Breast epithelium (tissue), 4 donors: ENCODE results near the gene GPR22. TPM values are rescaled to one million over a fixed set of nuclear protein-coding genes. Genes with fewer than 3 reads are reported as not detected.

Source experiments
- DNase-seq, 2 donors: peaks; one replicate each; pipeline ENCODE4 v3.0.0-alpha.2; 2019; ENCODE audit warnings: low spot score in 2 of 2
- H3K27ac ChIP-seq, 2 donors: fragments of 200-600 bp; sonication (generic) in 1 of 2; one replicate each; pipeline ENCODE4 v1.5.1; 2016 to 2019; ENCODE audit warnings: mild to moderate bottlenecking in 1 of 2
- H3K27me3 ChIP-seq, 2 donors: fragments of 200-600 bp; sonication (generic) in 1 of 2; one replicate each; pipeline versions ENCODE4 v1.5.1 to v1.6.0; 2017 to 2019; ENCODE audit warnings: control low read depth in 1 of 2, mild to moderate bottlenecking in 1 of 2
- H3K36me3 ChIP-seq: fragments of 200-600 bp; one replicate; pipeline ENCODE4 v1.5.1; 2019
- H3K4me1 ChIP-seq, 2 donors: fragments of 200-600 bp; sonication (generic); one replicate each; pipeline ENCODE4 v1.5.1; 2016 to 2019; ENCODE audit warnings: control low read depth in 1 of 2
- H3K4me3 ChIP-seq, 3 donors: fragments of 200-600 bp; sonication (generic); 1 replicate in 2 of 3; 2 replicates in 1 of 3; pipeline ENCODE4 v1.5.1; 2016 to 2019; ENCODE audit warnings: mild to moderate bottlenecking in 3 of 3, moderate library complexity in 2 of 3
- H3K9me3 ChIP-seq, 2 donors: fragments of 200-600 bp; sonication (generic) in 1 of 2; one replicate each; pipeline ENCODE4 v1.5.1; 2016 to 2019; ENCODE audit warnings: control low read depth in 1 of 2
- POLR2A ChIP-seq: fragments of 450-650 bp; IDR thresholded peaks from one replicate; pipeline ENCODE4 v1.6.1; 2016; ENCODE audit warnings: antibody characterized with exemption, mild to moderate bottlenecking, moderate library complexity
- POLR2AphosphoS5 ChIP-seq, 3 donors: sonication (generic); formaldehyde crosslinking; IDR thresholded peaks; one replicate each; pipeline ENCODE4 v1.6.1; 2017; ENCODE audit warnings: antibody characterized with exemption in 3 of 3
- intact Hi-C: fragments of 100-400 bp; cut with DNase I; formaldehyde crosslinking; loops from one replicate; pipeline ENCODE4 v1.15.1; 2023; ENCODE audit warnings: low total_unique reads
- total RNA-seq, 3 donors: library from RNA; depleted of rRNA; stranded (reverse); fragments of >200 nt; gene quantifications; one replicate each; pipeline ENCODE4 v1.1.0, GENCODE V29; 2016
- TF ChIP-seq, protein P1 (sequence below), 3 donors: fragments of 450-650 bp; IDR thresholded peaks; one replicate each; pipeline ENCODE4 v1.5.1; 2016 to 2017; ENCODE audit warnings: antibody characterized with exemption in 3 of 3, mild to moderate bottlenecking in 3 of 3, moderate library complexity in 3 of 3

The GPR22 gene
- total RNA-seq, 3 donors from 2014 or later, result not detected

DNA sequence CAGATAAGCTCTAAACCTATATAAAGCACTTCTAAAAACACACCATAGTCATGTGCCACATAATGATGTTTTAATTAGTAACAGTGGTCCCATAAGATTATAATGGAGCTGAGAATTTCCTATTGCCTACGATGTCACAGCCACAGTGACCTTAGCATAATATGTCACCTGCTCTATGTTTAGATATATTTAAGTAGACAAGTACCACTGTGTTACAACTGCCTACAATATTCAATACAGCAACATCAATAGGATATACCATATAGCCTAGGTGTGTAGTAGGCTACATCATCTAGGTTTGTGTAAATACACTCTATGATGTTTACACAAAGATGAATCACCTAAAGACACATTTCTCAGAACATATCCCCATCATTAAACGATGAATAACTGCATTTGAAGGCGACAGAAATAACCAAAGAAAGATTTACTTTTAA, 24.5 kb downstream of the GPR22 start:
- DNase-seq, result no peak
- H3K36me3 ChIP-seq, result no peaks in the 10 kb centered on the region
- no peak overlapping the region for H3K27ac ChIP-seq
- H3K4me1 ChIP-seq, result no peaks in the 10 kb centered on the region
- no peaks in the 10 kb centered on the region for H3K9me3 ChIP-seq
- intact Hi-C loops, result no loop called here
- H3K27me3 ChIP-seq, result no peaks in the 10 kb centered on the region
- H3K4me3 ChIP-seq, result no peak overlapping the region
- TF ChIP-seq POLR2AphosphoS5 (IDR thresholded peaks at IDR 0.05) (no peak), POLR2A (no peak)
- TF ChIP-seq, protein P1, sequence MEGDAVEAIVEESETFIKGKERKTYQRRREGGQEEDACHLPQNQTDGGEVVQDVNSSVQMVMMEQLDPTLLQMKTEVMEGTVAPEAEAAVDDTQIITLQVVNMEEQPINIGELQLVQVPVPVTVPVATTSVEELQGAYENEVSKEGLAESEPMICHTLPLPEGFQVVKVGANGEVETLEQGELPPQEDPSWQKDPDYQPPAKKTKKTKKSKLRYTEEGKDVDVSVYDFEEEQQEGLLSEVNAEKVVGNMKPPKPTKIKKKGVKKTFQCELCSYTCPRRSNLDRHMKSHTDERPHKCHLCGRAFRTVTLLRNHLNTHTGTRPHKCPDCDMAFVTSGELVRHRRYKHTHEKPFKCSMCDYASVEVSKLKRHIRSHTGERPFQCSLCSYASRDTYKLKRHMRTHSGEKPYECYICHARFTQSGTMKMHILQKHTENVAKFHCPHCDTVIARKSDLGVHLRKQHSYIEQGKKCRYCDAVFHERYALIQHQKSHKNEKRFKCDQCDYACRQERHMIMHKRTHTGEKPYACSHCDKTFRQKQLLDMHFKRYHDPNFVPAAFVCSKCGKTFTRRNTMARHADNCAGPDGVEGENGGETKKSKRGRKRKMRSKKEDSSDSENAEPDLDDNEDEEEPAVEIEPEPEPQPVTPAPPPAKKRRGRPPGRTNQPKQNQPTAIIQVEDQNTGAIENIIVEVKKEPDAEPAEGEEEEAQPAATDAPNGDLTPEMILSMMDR (IDR thresholded peaks at IDR 0.05), result no peak

DNA sequence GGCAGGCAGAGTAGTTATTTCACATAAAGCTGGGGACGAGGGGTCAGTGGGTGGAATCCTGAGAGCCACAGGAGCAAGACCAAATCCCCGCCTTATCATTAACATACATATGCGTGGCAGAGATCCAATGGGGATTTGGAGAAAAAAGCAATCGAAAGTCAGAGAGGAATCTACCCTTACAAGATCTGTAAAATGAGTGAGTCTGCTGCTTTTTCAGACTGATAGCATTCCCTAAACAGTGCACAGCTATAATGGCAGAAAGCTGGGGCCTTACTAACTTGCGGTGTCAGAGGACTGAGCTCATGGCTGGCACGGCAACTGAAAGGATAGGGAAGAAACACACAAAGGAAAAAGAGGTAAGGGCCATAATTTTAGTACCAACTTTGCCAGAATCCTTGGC, 25.0 kb downstream of the GPR22 start:
- Histone ChIP-seq H3K27ac (no peak overlapping the region), H3K36me3 (no peaks in the 10 kb centered on the region), H3K27me3 (no peaks in the 10 kb centered on the region), H3K9me3 (no peaks in the 10 kb centered on the region), H3K4me3 (no peak overlapping the region), H3K4me1 (no peaks in the 10 kb centered on the region)
- intact Hi-C loops, result no loop called here
- no peak for TF ChIP-seq POLR2AphosphoS5 (IDR thresholded peaks at IDR 0.05)
- no peak for TF ChIP-seq POLR2A
- TF ChIP-seq, protein P1 (IDR thresholded peaks at IDR 0.05), result no peak
- no peak for DNase-seq

DNA sequence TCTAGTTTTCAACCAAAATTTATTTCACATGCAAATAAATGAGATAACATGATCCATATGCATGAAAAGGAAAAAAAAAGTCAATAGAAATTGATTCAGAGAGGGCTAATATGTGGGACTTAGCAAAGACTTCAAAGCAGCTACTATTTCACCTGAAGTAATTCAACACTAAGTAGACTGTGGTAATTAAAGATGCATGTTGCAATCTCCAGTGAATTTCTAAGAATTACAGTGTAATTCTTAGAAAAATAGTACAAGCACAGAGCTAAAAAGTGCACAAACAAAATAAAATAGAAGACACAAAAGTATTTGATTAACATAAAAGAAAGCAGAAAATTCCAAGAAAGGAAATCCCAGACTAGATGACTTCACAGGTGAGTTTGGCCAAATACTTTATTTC, 25.7 kb downstream of the GPR22 start:
- Histone ChIP-seq H3K4me3 (no peak overlapping the region), H3K27ac (no peak overlapping the region), H3K4me1 (no peaks in the 10 kb centered on the region), H3K27me3 (no peaks in the 10 kb centered on the region), H3K9me3 (no peaks in the 10 kb centered on the region), H3K36me3 (no peaks in the 10 kb centered on the region)
- no peak for DNase-seq
- intact Hi-C loops, result no loop called here
- no peak for TF ChIP-seq POLR2AphosphoS5 (IDR thresholded peaks at IDR 0.05)
- TF ChIP-seq, protein P1 (IDR thresholded peaks at IDR 0.05), result no peak

DNA sequence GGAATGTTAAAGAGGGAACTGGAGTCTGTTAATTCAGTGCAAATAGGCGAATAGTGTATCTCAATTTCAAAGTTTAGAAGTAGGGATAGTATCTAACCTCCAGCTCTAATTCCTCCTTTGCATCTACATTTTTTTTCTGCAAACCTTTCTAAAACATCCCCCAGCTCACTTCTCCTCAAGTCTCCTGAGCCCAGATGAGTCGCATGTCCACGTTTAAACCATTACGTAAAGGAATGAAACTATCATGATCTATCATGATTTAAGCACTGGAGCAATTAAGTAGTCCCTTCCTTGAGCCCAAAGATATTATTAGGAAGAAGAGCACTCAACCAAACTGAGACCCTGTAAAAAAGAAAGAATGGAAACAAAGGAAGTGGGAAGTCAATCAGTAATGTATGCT, 29.9 kb downstream of the GPR22 start:
- intact Hi-C loops, result no loop called here
- no peaks in the 10 kb centered on the region for H3K4me1 ChIP-seq
- no peak overlapping the region for H3K4me3 ChIP-seq
- no peaks in the 10 kb centered on the region for H3K9me3 ChIP-seq
- no peak overlapping the region for H3K27ac ChIP-seq
- TF ChIP-seq POLR2A (no peak), POLR2AphosphoS5 (IDR thresholded peaks at IDR 0.05) (no peak)
- TF ChIP-seq, protein P1 (IDR thresholded peaks at IDR 0.05), result no peak
- no peaks in the 10 kb centered on the region for H3K27me3 ChIP-seq
- no peaks in the 10 kb centered on the region for H3K36me3 ChIP-seq
- DNase-seq, result no peak

DNA sequence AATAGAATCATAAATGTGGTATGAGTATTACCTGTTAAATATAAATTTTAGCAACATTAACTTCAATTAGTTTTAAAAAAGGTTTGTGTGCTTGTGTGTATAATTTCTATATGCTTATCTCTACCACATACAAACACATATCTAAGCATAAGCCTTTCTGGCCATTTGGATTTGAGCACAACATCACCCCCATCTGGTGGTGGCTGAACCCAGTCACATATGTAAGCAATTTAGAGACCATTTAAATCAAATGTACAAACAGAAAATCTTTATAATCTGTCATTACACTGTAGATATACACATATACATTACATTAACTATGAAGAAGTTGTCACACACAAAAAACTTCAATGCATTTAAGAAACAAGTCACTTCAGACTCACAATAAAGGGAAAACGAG, 31.7 kb downstream of the GPR22 start:
- Histone ChIP-seq H3K4me1 (peaks cover 0 to 5% of the 10 kb centered on the region in 2 donors), H3K27me3 (no peaks in the 10 kb centered on the region), H3K9me3 (no peaks in the 10 kb centered on the region), H3K4me3 (no peak overlapping the region), H3K27ac (no peak overlapping the region), H3K36me3 (no peaks in the 10 kb centered on the region)
- no peak for DNase-seq
- intact Hi-C loops, result no loop called here
- TF ChIP-seq, protein P1 (IDR thresholded peaks at IDR 0.05), result no peak
- TF ChIP-seq POLR2A, result no peak
- no peak for TF ChIP-seq POLR2AphosphoS5 (IDR thresholded peaks at IDR 0.05)
